ENCODE data around the gene NR2C2. TPM values are rescaled to one million over a fixed set of nuclear protein-coding genes. Genes with fewer than 3 reads are reported as not detected.
A peak's percentile ranks its signal among the peaks of the same experiment; 100 is the strongest.

The NR2C2 gene
- total RNA-seq, 1 experiment from 2014 or later, result 12.7 TPM

GRCh38 chr3:15017191-15017590 is 69.8 kb downstream of the NR2C2 start:
- no peak for DNase-seq (ENCODE audit: low spot score)

- DNase-seq (ENCODE audit: low spot score), result no peak
Measured at GRCh38 chr3:15023249-15023648, 75.9 kb downstream of the NR2C2 start.

- DNase-seq (ENCODE audit: low spot score), result no peak
Measured at GRCh38 chr3:15023719-15024118, 76.3 kb downstream of the NR2C2 start.

- DNase-seq (ENCODE audit: low spot score), result no peak
Measured at GRCh38 chr3:15029625-15030024, 82.2 kb downstream of the NR2C2 start.

DNA sequence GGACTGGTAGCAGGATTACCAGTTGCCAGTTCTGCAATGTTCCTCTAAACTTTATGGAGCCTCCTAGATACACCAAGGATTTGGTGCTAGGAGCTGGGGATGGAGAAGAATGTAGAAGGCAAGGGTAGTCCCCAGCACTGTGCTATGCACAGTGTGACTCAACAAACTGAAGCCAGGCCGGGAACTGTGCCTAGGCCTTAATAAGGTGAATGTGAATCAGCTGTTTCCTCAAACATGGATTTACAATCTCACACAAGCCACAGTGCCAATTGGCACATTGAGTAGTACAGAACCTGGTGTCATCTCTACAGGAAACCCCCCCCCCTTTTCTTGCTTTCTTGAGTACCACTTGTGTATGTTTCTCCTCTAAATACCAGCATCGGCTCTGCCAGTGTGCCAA is 85.3 kb downstream of the NR2C2 start:
- no peak for DNase-seq (ENCODE audit: low spot score)

DNA sequence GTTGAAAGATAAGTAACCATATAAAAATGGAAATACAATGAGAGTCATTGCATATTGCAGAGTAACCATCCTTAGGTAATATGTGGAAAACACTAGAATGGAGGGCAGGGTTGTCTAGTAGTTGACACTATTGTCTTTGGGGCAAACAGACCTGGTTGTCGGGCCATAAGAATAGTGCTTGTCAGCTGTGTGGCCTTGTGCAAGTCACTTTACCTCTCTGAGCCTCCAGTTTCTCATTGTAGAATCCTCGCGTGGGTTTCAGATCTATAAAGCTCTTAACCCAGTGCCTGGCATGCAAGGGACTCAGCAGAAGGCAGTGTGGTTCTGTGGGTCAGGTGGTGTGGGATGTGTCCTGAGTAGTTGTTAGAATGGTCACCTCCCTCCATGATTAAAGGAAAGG is 85.7 kb downstream of the NR2C2 start:
- no peak for DNase-seq (ENCODE audit: low spot score)

- DNase-seq (ENCODE audit: low spot score), result no peak
Measured at GRCh38 chr3:15038306-15038705, 90.9 kb downstream of the NR2C2 start.

GRCh38 chr3:15040844-15041243 is 93.5 kb downstream of the NR2C2 start:
- no peak for DNase-seq (ENCODE audit: low spot score)

GRCh38 chr3:15041950-15042349 is 94.6 kb downstream of the NR2C2 start:
- no peak for DNase-seq (ENCODE audit: low spot score)

- DNase-seq (ENCODE audit: low spot score), result no peak
Measured at GRCh38 chr3:15042936-15043335, 95.6 kb downstream of the NR2C2 start.

DNA sequence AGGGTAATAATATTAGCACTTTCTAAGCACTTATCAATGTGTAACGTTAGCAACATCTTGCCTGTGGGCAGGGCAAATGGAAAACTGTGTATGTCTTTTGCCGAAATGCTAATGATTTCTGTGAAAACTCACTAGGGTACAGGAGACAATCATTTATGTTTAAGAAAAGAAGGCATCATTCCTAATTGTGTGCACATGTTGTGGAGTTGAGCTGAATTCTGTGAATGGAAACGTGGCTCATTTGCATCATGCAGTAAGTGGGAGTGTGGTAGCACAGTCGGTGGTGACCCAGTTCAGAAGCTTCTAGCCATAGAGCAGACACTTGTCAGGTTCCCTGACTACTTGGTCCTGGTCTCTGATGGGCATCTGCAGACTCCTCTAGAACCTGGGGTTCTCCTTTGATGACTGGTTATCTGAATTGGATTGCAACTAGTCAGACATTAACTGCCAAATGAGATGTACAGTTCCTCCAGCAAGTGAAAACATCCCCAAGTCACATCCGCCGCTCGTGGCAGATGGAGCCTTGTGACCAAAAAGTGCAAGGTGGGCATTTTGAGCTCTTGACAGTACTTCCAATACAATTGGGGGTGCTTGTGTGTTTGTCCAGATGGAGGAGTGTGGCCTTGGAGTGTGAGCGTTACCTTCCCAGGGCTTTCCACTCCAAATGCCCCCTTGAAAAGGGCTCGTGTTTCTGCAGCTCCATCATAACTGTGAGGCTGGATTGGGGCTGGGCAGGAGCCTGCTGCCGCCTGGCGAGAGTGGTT is 96.2 kb downstream of the NR2C2 start:
- no peak for DNase-seq (ENCODE audit: low spot score)

GRCh38 chr3:15044326-15044725 is 96.9 kb downstream of the NR2C2 start:
- DNase-seq (ENCODE audit: low spot score), result no peak

DNA sequence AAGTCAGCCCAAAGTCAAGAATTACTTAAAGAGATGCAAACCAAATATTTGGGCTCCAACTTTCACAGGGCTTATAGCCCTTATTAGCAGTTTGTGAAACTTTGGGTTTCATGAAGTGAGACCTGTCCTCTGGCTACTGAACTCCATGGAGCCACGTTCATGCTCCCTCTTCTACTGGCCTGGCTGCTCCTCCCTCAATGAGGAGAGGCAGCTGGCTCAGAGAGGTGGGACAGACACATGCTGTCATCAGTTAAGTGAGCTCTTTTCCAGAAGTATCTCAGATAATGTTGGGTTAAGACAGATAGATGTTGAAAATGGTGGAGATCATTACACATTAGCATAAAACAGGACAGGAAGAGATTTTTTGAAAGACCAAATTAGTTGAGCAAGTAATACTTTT is 98.3 kb downstream of the NR2C2 start:
- DNase-seq (ENCODE audit: low spot score), result no peak

GRCh38 chr3:15049584-15049983 is 102.2 kb downstream of the NR2C2 start:
- no peak for DNase-seq (ENCODE audit: low spot score)

GRCh38 chr3:15050405-15051092 is 103.2 kb downstream of the NR2C2 start:
- DNase-seq (ENCODE audit: low spot score), result no peak

- DNase-seq (ENCODE audit: low spot score), result peak; percentile 33
Measured at GRCh38 chr3:15051531-15051930, 104.1 kb downstream of the NR2C2 start.

- DNase-seq (ENCODE audit: low spot score), result no peak
Measured at GRCh38 chr3:15052335-15053242, 105.2 kb downstream of the NR2C2 start.

DNA sequence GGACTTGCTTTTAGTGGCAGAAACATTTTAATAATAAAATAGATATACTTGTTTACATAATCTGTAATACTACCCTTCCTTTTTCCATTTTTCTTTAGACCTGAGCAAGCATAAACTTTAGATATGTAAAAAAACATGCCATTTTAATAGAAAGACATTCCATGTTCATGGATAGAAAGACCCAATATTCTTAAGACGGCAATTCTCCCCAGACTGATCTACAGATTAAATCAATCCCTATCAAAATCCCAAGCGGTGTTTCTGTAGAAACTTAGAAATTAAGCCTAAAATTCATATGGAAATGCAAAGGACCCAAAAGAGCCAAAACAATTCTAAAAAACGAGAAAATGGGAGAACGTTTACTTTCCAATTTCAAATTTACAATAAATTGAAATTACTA is 106.2 kb downstream of the NR2C2 start:
- no peak for DNase-seq (ENCODE audit: low spot score)

- DNase-seq (ENCODE audit: low spot score), result no peak
Measured at GRCh38 chr3:15055019-15055557, 107.7 kb downstream of the NR2C2 start.

DNA sequence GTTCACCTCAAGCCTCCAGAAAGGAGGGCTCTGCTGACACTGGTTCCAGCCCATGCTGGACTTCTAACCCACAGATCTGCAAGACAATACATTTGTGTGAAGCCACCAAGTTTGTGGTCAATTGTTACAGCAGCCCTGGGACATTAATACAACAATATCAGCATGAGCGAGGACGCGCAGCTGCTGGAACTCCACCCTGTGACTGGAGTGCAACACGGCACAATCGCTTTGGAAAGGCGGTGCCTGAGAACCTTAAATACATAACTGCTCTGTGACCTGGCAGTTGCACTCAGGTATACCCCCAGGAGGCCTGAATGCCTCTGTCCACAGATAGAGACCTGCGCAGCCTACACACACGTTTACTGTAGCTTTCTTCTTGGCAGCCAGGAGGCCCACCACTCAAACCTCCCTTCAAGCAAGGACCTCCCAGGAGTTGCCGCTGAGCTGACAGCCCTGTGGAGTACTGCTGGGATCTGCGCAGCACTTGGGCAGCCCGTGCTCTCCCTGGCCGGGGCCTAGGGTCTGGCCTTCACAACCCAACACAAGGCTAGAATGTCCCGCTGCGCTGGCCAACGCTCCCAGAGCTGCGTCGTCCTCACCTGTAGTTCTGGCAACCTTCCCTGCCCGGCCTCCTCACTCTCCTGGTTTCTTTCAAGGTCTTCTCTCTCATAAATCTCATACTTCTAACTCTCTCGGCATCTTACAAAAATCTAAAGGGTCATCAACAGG is 109.5 kb downstream of the NR2C2 start:
- no peak for DNase-seq (ENCODE audit: low spot score)

- DNase-seq (ENCODE audit: low spot score), result no peak
Measured at GRCh38 chr3:15060029-15060428, 112.6 kb downstream of the NR2C2 start.

All from H4 (cell line).